Iris pigment epithelial cell (primary cell): Measurements from ENCODE around the gene BHLHA15.
A peak's percentile ranks its signal among the peaks of the same experiment; 100 is the strongest.

Experiments
- DNase-seq: peaks from one replicate; pipeline ENCODE4 v3.0.0-alpha.2; 2011; ENCODE audit warnings: low read depth

The BHLHA15 gene

GRCh38 chr7:98244871-98245270 is 33.6 kb downstream of the BHLHA15 start:
- DNase-seq = no peak

- DNase-seq = no peak
These were observed 36.9 kb downstream of the BHLHA15 start for GRCh38 chr7:98248156-98248555.

GRCh38 chr7:98249106-98249505 is 37.9 kb downstream of the BHLHA15 start:
- DNase-seq = no peak

- DNase-seq = no peak
These were observed 39.5 kb downstream of the BHLHA15 start for GRCh38 chr7:98250789-98251188.

GRCh38 chr7:98251231-98251600 is 40.0 kb downstream of the BHLHA15 start:
- DNase-seq = no peak

- DNase-seq = peak; percentile 90
These were observed 40.6 kb downstream of the BHLHA15 start, which contains the start of gene TECPR1 for GRCh38 chr7:98251601-98252424. TECPR1 (minus strand) TSS chr7:98252232; CDS start chr7:98246146, 6,086 bp downstream.

- no peak for DNase-seq
These were observed 41.3 kb downstream of the BHLHA15 start for GRCh38 chr7:98252425-98253054.

GRCh38 chr7:98254516-98254915 is 43.3 kb downstream of the BHLHA15 start:
- DNase-seq = no peak

- DNase-seq = no peak
These were observed 43.8 kb downstream of the BHLHA15 start for GRCh38 chr7:98254951-98255610.

GRCh38 chr7:98256431-98256830 is 45.2 kb downstream of the BHLHA15 start:
- DNase-seq = no peak

- DNase-seq = no peak
These were observed 46.5 kb downstream of the BHLHA15 start for GRCh38 chr7:98257701-98258100.
